H1 (cell line): ENCODE results near the gene PNMA3. TPM values are rescaled to one million over a fixed set of nuclear protein-coding genes. Genes with fewer than 3 reads are reported as not detected.

Experiments
- CTCF ChIA-PET: fragments of 300-600 bp; sonication (Branson Sonifier 250); formaldehyde crosslinking; loops from one replicate; lab custom pipeline; 2021; ENCODE audit not compliant: partially characterized antibody; lab: Charles Lee
- POLR2A ChIA-PET: fragments of 300-600 bp; sonication (Branson Sonifier 250); formaldehyde crosslinking; loops from one replicate; lab custom pipeline; 2021; ENCODE audit warnings: inconsistent platforms; ENCODE audit not compliant: partially characterized antibody; lab: Charles Lee
- DNase-seq, 2 experiments: peaks; one replicate each; pipeline versions ENCODE4 v3.0.0 to v3.0.0-alpha.2; 2010 to 2022; ENCODE audit warnings: low spot score in 2 of 2, low read depth in 1 of 2, mixed read lengths in 1 of 2
- FAIRE-seq: peaks from 2 replicates; lab custom pipeline; 2011; peaks lifted over from hg19 to GRCh38; lab: Jason Lieb, UNC
- H2AFZ ChIP-seq: 2 replicates; pipeline ENCODE4 v1.8.1; 2012; ENCODE audit warnings: low read length, inconsistent platforms
- H2AK5ac ChIP-seq: 2 replicates; pipeline ENCODE4 v1.6.1; 2013; ENCODE audit warnings: low read depth, low read length
- H2BK120ac ChIP-seq: replicated peaks from 2 replicates; pipeline ENCODE3; 2013; ENCODE audit warnings: low read depth, low read length, inconsistent platforms
- H2BK12ac ChIP-seq: 2 replicates; pipeline ENCODE4 v1.6.1; 2013; ENCODE audit warnings: low read depth, low read length
- H2BK15ac ChIP-seq: 2 replicates; pipeline ENCODE4 v1.6.1; 2013; ENCODE audit warnings: low read length
- H2BK20ac ChIP-seq: 2 replicates; pipeline ENCODE4 v1.6.1; 2013; ENCODE audit warnings: low read length
- H2BK5ac ChIP-seq: 2 replicates; pipeline ENCODE4 v1.6.1; 2013; ENCODE audit warnings: low read depth, low read length
- H3K14ac ChIP-seq: 2 replicates; pipeline ENCODE4 v1.6.1; 2013; ENCODE audit warnings: inconsistent platforms; ENCODE audit not compliant: insufficient read length
- H3K18ac ChIP-seq: 2 replicates; pipeline ENCODE4 v1.6.1; 2013; ENCODE audit warnings: low read length; ENCODE audit errors: extremely low read depth
- H3K23ac ChIP-seq: 2 replicates; pipeline ENCODE4 v1.6.1; 2013; ENCODE audit warnings: inconsistent platforms; ENCODE audit not compliant: insufficient read length
- H3K23me2 ChIP-seq: 2 replicates; pipeline ENCODE4 v1.6.1; 2013; ENCODE audit warnings: low read depth, low read length
- H3K27ac ChIP-seq: 2 replicates; pipeline ENCODE4 v1.6.1; 2011; ENCODE audit warnings: low read depth, low read length, inconsistent platforms
- H3K27me3 ChIP-seq, 4 experiments: replicated peaks in 1 of 4; 1 replicate in 1 of 4; 2 replicates in 3 of 4; pipeline versions ENCODE4 v1.6.1 to v1.8.1; 2011 to 2013; ENCODE audit warnings: low read length in 3 of 4, mild to moderate bottlenecking in 3 of 4, inconsistent platforms in 2 of 4, mixed read lengths in 2 of 4, moderate library complexity in 1 of 4; ENCODE audit not compliant: control insufficient read depth in 3 of 4, insufficient read depth in 3 of 4; ENCODE audit errors: extremely low read depth in 1 of 4
- H3K36me3 ChIP-seq, 4 experiments: 2 replicates each; pipeline versions ENCODE4 v1.6.1 to v1.8.1; 2011 to 2013; ENCODE audit warnings: mild to moderate bottlenecking in 4 of 4, low read length in 3 of 4, moderate library complexity in 2 of 4, control low read depth in 1 of 4, inconsistent platforms in 1 of 4; ENCODE audit not compliant: insufficient read depth in 4 of 4, control insufficient read depth in 2 of 4
- H3K4ac ChIP-seq: replicated peaks from 2 replicates; pipeline ENCODE3; 2013; ENCODE audit warnings: low read length, low read depth, mixed read lengths, inconsistent platforms; ENCODE audit not compliant: insufficient read length
- H3K4me1 ChIP-seq, 4 experiments: replicated peaks in 1 of 4; 1 replicate in 1 of 4; 2 replicates in 3 of 4; pipeline versions ENCODE4 v1.6.1 to v1.8.1; 2011 to 2013; ENCODE audit warnings: low read length in 3 of 4, inconsistent platforms in 2 of 4, mixed read lengths in 1 of 4; ENCODE audit not compliant: insufficient read depth in 4 of 4, control insufficient read depth in 3 of 4
- H3K4me2 ChIP-seq, 2 experiments: 2 replicates each; pipeline versions ENCODE4 v1.6.1 to v1.8.1; 2011 to 2013; ENCODE audit warnings: low read depth in 2 of 2, low read length in 2 of 2, control low read depth in 1 of 2, inconsistent platforms in 1 of 2, mild to moderate bottlenecking in 1 of 2; ENCODE audit not compliant: insufficient read depth in 1 of 2
- H3K4me3 ChIP-seq, 4 experiments: fragments of 200-600, 300-600 bp in 1 of 4; sonication (generic), shearing (Covaris generic), sonication (Bioruptor Twin) in 1 of 4; 2 replicates each; pipeline versions ENCODE4 v1.5.1 to v1.8.1; 2011 to 2016; ENCODE audit warnings: low read length in 4 of 4, low read depth in 3 of 4, control low read depth in 2 of 4, inconsistent platforms in 2 of 4, mild to moderate bottlenecking in 2 of 4, mixed read lengths in 1 of 4, moderate library complexity in 1 of 4; ENCODE audit not compliant: insufficient read depth in 2 of 4; ENCODE audit errors: extremely low read depth in 1 of 4
- H3K56ac ChIP-seq: replicated peaks from 2 replicates; pipeline ENCODE3; 2013; ENCODE audit warnings: low read depth, mild to moderate bottlenecking, mixed read lengths, low read length, inconsistent platforms; ENCODE audit not compliant: insufficient read length
- H3K79me1 ChIP-seq: 2 replicates; pipeline ENCODE4 v1.6.1; 2013; ENCODE audit warnings: low read depth, low read length, control low read depth
- H3K79me2 ChIP-seq, 2 experiments: 2 replicates each; pipeline versions ENCODE4 v1.6.1 to v1.8.1; 2012 to 2013; ENCODE audit warnings: low read length in 2 of 2, mild to moderate bottlenecking in 2 of 2, inconsistent platforms in 1 of 2; ENCODE audit not compliant: insufficient read depth in 2 of 2, control insufficient read depth in 1 of 2
- H3K9ac ChIP-seq, 4 experiments: replicated peaks in 1 of 4; 1 replicate in 1 of 4; 2 replicates in 3 of 4; pipeline versions ENCODE4 v1.6.1 to v1.8.1; 2011 to 2013; ENCODE audit warnings: low read depth in 3 of 4, low read length in 3 of 4, control low read depth in 2 of 4, mild to moderate bottlenecking in 2 of 4, moderate library complexity in 2 of 4, inconsistent platforms in 1 of 4; ENCODE audit errors: extremely low read depth in 1 of 4
- H3K9me3 ChIP-seq, 2 experiments: 2 replicates each; pipeline versions ENCODE4 v1.6.1 to v1.8.1; 2012 to 2013; ENCODE audit warnings: mild to moderate bottlenecking in 2 of 2, moderate library complexity in 2 of 2, control low read depth in 1 of 2, inconsistent platforms in 1 of 2, low read depth in 1 of 2, low read length in 1 of 2, mixed read lengths in 1 of 2; ENCODE audit not compliant: insufficient read depth in 2 of 2
- H4K20me1 ChIP-seq, 2 experiments: replicated peaks in 1 of 2; 2 replicates each; pipeline versions ENCODE3 to v1.8.1; 2011 to 2013; ENCODE audit warnings: inconsistent platforms in 2 of 2, low read length in 2 of 2, mild to moderate bottlenecking in 1 of 2; ENCODE audit not compliant: insufficient read depth in 2 of 2, control insufficient read depth in 1 of 2
- H4K5ac ChIP-seq: 2 replicates; pipeline ENCODE4 v1.6.1; 2013; ENCODE audit warnings: low read length, low read depth, mixed read lengths, inconsistent platforms; ENCODE audit not compliant: insufficient read length
- H4K8ac ChIP-seq: 2 replicates; pipeline ENCODE4 v1.8.0; 2013; ENCODE audit warnings: mild to moderate bottlenecking, moderate library complexity, low read length, inconsistent platforms; ENCODE audit not compliant: insufficient read depth; ENCODE audit errors: extremely low read depth
- H4K91ac ChIP-seq: replicated peaks from 2 replicates; pipeline ENCODE3; 2013; ENCODE audit warnings: low read length, mixed read lengths, inconsistent platforms; ENCODE audit not compliant: insufficient read length
- BACH1 ChIP-seq: IDR thresholded peaks from 2 replicates; pipeline ENCODE4 v1.6.1; 2012; ENCODE audit warnings: low read length, improper control_type of control experiment
- BCL11A ChIP-seq, 2 experiments: IDR thresholded peaks; one replicate each; pipeline ENCODE4 v1.6.1; 2011; ENCODE audit warnings: low read depth in 2 of 2, low read length in 2 of 2, mild to moderate bottlenecking in 2 of 2
- GABPA ChIP-seq: IDR thresholded peaks from 2 replicates; pipeline ENCODE4 v1.6.1; 2011; ENCODE audit warnings: mild to moderate bottlenecking, low read length, moderate library complexity, borderline replicate concordance; ENCODE audit not compliant: insufficient read depth
- KDM4A ChIP-seq: IDR thresholded peaks from one replicate; pipeline ENCODE4 v1.7.1; 2012; ENCODE audit warnings: low read depth, mild to moderate bottlenecking, moderate library complexity, low read length, inconsistent platforms; ENCODE audit not compliant: severe bottlenecking
- NANOG ChIP-seq: IDR thresholded peaks from 2 replicates; pipeline ENCODE4 v1.6.1; 2011; ENCODE audit warnings: low read length, low read depth, mild to moderate bottlenecking, inconsistent platforms; ENCODE audit not compliant: insufficient read depth, poor library complexity, severe bottlenecking
- RAD21 ChIP-seq, 2 experiments: IDR thresholded peaks in 1 of 2; conservative IDR thresholded peaks in 1 of 2; 2 replicates each; pipeline ENCODE4 v1.6.1; 2011; ENCODE audit warnings: low read depth in 2 of 2, low read length in 2 of 2, improper control_type of control experiment in 1 of 2, inconsistent platforms in 1 of 2, mild to moderate bottlenecking in 1 of 2, moderate library complexity in 1 of 2
- SAP30 ChIP-seq: fragments of 300-600 bp; sonication (generic); IDR thresholded peaks from 2 replicates; pipeline ENCODE4 v1.7.1; 2012; ENCODE audit warnings: low read length, moderate library complexity, mild to moderate bottlenecking, inconsistent platforms; ENCODE audit not compliant: insufficient read depth, insufficient replicate concordance
- TAF1 ChIP-seq: IDR thresholded peaks from 2 replicates; pipeline ENCODE4 v1.6.1; 2011; ENCODE audit warnings: mild to moderate bottlenecking, low read depth, low read length
- TAF7 ChIP-seq: optimal IDR thresholded peaks from 2 replicates; pipeline ENCODE3; 2011; ENCODE audit warnings: low read depth, mild to moderate bottlenecking, inconsistent platforms, low read length, moderate library complexity, borderline replicate concordance
- WGBS, 2 experiments: shearing (Covaris generic) in 1 of 2; methylation state at CpG; one replicate each; pipeline versions ENCODE4 v1.1.6 to v1.1.7; 2013 to 2015; ENCODE audit warnings: low lambda C conversion rate in 2 of 2, mixed read lengths in 2 of 2, inconsistent platforms in 1 of 2, low coverage in 1 of 2, missing lambda C conversion rate in 1 of 2; ENCODE audit not compliant: insufficient replicate concordance in 2 of 2, insufficient coverage in 1 of 2, insufficient read length in 1 of 2; ENCODE audit errors: extremely low coverage in 1 of 2, missing lambda C conversion rate in 1 of 2; 5-methylcytosine and 5-hydroxymethylcytosine counted together
- polyA plus RNA-seq, 7 experiments: library from polyadenylated mRNA; depleted of rRNA in 3 of 7; stranded (reverse) in 5 of 7; unstranded in 2 of 7; fragments of >200 nt in 5 of 7; fragments of 200-250 nt in 2 of 7; gene quantifications; 1 replicate in 5 of 7; 2 replicates in 1 of 7; 4 replicates in 1 of 7; pipeline versions ENCODE4 v1.2.1 to v1.2.3, GENCODE V29; 2011 to 2013; ENCODE audit warnings: missing spikeins in 2 of 7, mixed read lengths in 2 of 7
- total RNA-seq: library from RNA; stranded (reverse); fragmentation: NEBNext Ultra II Directional; extraction: Animal tissue kit (Norgen Biotek cat#: 25700); gene quantifications from 2 replicates; pipeline ENCODE4 v1.2.1, GENCODE V29; 2021

PNMA3 gene
- total and polyA plus RNA-seq, 2 of the 8 experiments (the other 6 are each of a cell fraction or from before 2014, with no cell fraction given): 3.3 to 6.9 TPM

DNA sequence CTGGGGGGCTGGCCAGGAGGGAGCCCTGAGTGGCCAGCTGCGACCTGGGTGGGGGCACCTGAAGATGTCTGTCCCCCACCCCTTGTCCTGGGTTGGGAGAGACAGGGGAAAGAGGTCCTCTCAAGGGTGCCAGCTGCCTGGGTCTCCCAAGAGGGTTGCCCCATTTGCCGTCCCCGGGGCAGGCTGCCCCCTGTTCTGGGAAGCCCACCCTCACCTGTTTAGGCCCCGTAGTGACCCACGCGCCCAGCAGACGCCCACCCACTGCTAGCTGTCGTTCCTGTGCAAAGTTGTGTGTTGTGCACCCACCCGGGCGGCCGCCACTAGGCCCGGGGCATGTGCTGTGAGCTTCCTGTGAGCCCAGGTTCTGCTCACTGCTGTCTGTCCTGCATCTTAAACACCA, 25.5 kb upstream of the PNMA3 start:
- no peak overlapping the region for H3K18ac ChIP-seq
- CTCF ChIA-PET: interaction anchor here (0.6 kb wide), 1 partner anchor 441 kb away, joined by 3 read pairs; no protein-coding TSS in a partner anchor
- no peak overlapping the region for H4K8ac ChIP-seq
- H3K79me2 ChIP-seq: no peaks in the 10 kb centered on the region
- H3K27me3 ChIP-seq: peaks cover 0 to 3% (median 0%) of the 10 kb centered on the region in 4 experiments; a peak in 1 of 7 replicates
- H3K23ac ChIP-seq: no peak overlapping the region
- WGBS, 2 experiments: 96% methylated on average over 4 of the region's 12 CpGs; no CpG with 5 or more reads in 1 of the 2 experiments
- no peak overlapping the region for H2BK5ac ChIP-seq
- no peaks in the 10 kb centered on the region for H4K20me1 ChIP-seq
- H3K79me1 ChIP-seq: no peaks in the 10 kb centered on the region
- H3K9ac ChIP-seq: no peak overlapping the region
- no peak overlapping the region for H2BK15ac ChIP-seq
- no peak overlapping the region for H3K4me3 ChIP-seq
- H3K23me2 ChIP-seq: no peaks in the 10 kb centered on the region
- H2BK120ac ChIP-seq: no peak overlapping the region
- no peak overlapping the region for H4K5ac ChIP-seq
- POLR2A ChIA-PET: no interaction called here
- DNase-seq (no peak), FAIRE-seq (no peak)
- H2BK20ac ChIP-seq: no peak overlapping the region
- H3K4ac ChIP-seq: no peak overlapping the region
- no peak overlapping the region for H2BK12ac ChIP-seq
- H3K4me2 ChIP-seq: no peak overlapping the region
- H4K91ac ChIP-seq: no peak overlapping the region
- no peaks in the 10 kb centered on the region; a peak in 1 of 7 replicates for H3K4me1 ChIP-seq
- TF ChIP-seq BCL11A (IDR thresholded peaks at IDR 0.05; ENCODE audit: low read depth in 2 of 2, low read length in 2 of 2): no peak
- TF ChIP-seq NANOG: no peak
- no peak for TF ChIP-seq KDM4A
- TF ChIP-seq BACH1: no peak
- no peak for TF ChIP-seq RAD21 (IDR thresholded peaks at IDR 0.05 in 1 of 2, conservative IDR thresholded peaks at IDR 0.05 in 1 of 2; ENCODE audit: low read depth in 2 of 2, low read length in 2 of 2)
- TF ChIP-seq SAP30: no peak
- TF ChIP-seq TAF1: no peak
- no peak for TF ChIP-seq TAF7
- TF ChIP-seq GABPA: no peak
- H2AK5ac ChIP-seq: no peak overlapping the region
- H3K14ac ChIP-seq: no peak overlapping the region
- no peaks in the 10 kb centered on the region for H3K9me3 ChIP-seq
- no peak overlapping the region for H3K56ac ChIP-seq
- no peak overlapping the region for H2AFZ ChIP-seq
- H3K27ac ChIP-seq: no peak overlapping the region
- H3K36me3 ChIP-seq: no peaks in the 10 kb centered on the region
